A549 treated with CpdA at 1 μM for 4 hours (cell line): ENCODE measurements around the gene ACKR2. TPM values are rescaled to one million over a fixed set of nuclear protein-coding genes. Genes with fewer than 3 reads are reported as not detected.

Experiments used
- total RNA-seq: library from RNA; stranded (reverse); fragments of 200-300 nt; extraction: Qiagen RNA extraction; gene quantifications from 5 replicates; pipeline ENCODE4 v1.2.3, GENCODE V29; 2022; ENCODE audit warnings: low read depth

Gene ACKR2
- 0.07 TPM in 1 of 5 replicates, not detected in the others for total RNA-seq

GRCh38 chr3:42809202-42809601, at the start of gene ACKR2:
ACKR2 (plus strand) TSS chr3:42809445; CDS start chr3:42864503, 55,058 bp downstream.

GRCh38 chr3:42772670-42773408, 36.4 kb upstream of the ACKR2 start, which contains the start of gene CCDC13:
CCDC13 (minus strand) TSS chr3:42773253; CDS start chr3:42758345, 14,908 bp downstream.

GRCh38 chr3:42804106-42804830, 5.0 kb upstream of the ACKR2 start, which contains the start of gene HIGD1A:
HIGD1A (minus strand) TSS chr3:42804490; CDS start chr3:42794253, 10,237 bp downstream.

GRCh38 chr3:42875325-42876151, 66.3 kb downstream of the ACKR2 start, which contains the start of gene CYP8B1:
CYP8B1 (minus strand) TSS chr3:42875879; CDS start chr3:42875816, 63 bp downstream.

GRCh38 chr3:42906070-42906847, 97.0 kb downstream of the ACKR2 start, which contains the start of gene ZNF662:
ZNF662 (plus strand) TSS chr3:42906142; CDS start chr3:42908115, 1,973 bp downstream.

Other genes with a start within 250 kb of the ACKR2 start
- 28.1 to 33.1 TPM (median 31.0 TPM) in 5 replicates for gene SEC22C, start 227.5 kb upstream of the ACKR2 start, total RNA-seq
- gene SS18L2, start 218.6 kb upstream of the ACKR2 start, total RNA-seq = 19.0 to 21.7 TPM (median 20.3 TPM) in 5 replicates
- gene NKTR, start 208.8 kb upstream of the ACKR2 start, total RNA-seq = 9.2 to 13.9 TPM (median 11.6 TPM) in 5 replicates
- 4.7 to 7.5 TPM (median 5.9 TPM) in 5 replicates for gene ZBTB47, start 155.7 kb upstream of the ACKR2 start, total RNA-seq
- not detected in 5 replicates for gene KLHL40, start 123.9 kb upstream of the ACKR2 start, total RNA-seq
- gene HHATL, start 106.6 kb upstream of the ACKR2 start, total RNA-seq = not detected in 5 replicates
- 0.28 to 0.98 TPM (median 0.43 TPM) in 5 replicates for gene CCDC13, start 36.2 kb upstream of the ACKR2 start, total RNA-seq
- gene HIGD1A, start 5.0 kb upstream of the ACKR2 start, total RNA-seq = 66.2 to 97.5 TPM (median 72.6 TPM) in 5 replicates
- not detected in 5 replicates for gene CYP8B1, start 66.4 kb downstream of the ACKR2 start, total RNA-seq
- not detected in 5 replicates for gene ZNF662, start 96.7 kb downstream of the ACKR2 start, total RNA-seq
- gene GASK1A, start 169.9 kb downstream of the ACKR2 start, total RNA-seq = not detected in 5 replicates